GM12878 (cell line): Measurements from ENCODE around the gene SLCO3A1. TPM values are rescaled to one million over a fixed set of nuclear protein-coding genes. Genes with fewer than 3 reads are reported as not detected.

Experiments
- ATAC-seq: fragments of 200-7000 bp; cut with Tn5 transposase; 3 replicates; pipeline ENCODE4 v1.9.1; 2020; ENCODE audit warnings: mild to moderate bottlenecking, moderate library complexity
- BruUV-seq: library from RNA; stranded (reverse); fragments of 400-500 nt; replicated peaks from 2 replicates; lab custom pipeline; 2021; lab: Mats Ljungman, UMichigan
- CTCF ChIA-PET: fragments of 300-600 bp; sonication (Branson Sonifier 250); formaldehyde crosslinking; extraction: SDS; loops from one replicate; lab custom pipeline; 2021; ENCODE audit warnings: inconsistent platforms; lab: Yijun Ruan, JAX
- POLR2A ChIA-PET: fragments of 350-600 bp; formaldehyde crosslinking; extraction: SDS; loops from one replicate; lab custom pipeline; 2021; ENCODE audit warnings: inconsistent platforms; lab: Charles Lee
- RAD21 ChIA-PET: fragments of 300-600 bp; sonication (Branson Sonifier 250); formaldehyde crosslinking; loops from one replicate; lab custom pipeline; 2023; ENCODE audit warnings: antibody characterized with exemption; ENCODE audit not compliant: unreplicated experiment; lab: Charles Lee
- SMC1A ChIA-PET: fragments of 300-600 bp; sonication (Branson Sonifier 250); formaldehyde crosslinking; loops from one replicate; lab custom pipeline; 2023; ENCODE audit not compliant: unreplicated experiment, uncharacterized antibody; lab: Charles Lee
- DNase-seq: peaks from one replicate; pipeline ENCODE4 v3.0.0-alpha.2; 2011; ENCODE audit warnings: low read depth, low spot score
- FAIRE-seq: peaks from 3 replicates; lab custom pipeline; 2011; peaks lifted over from hg19 to GRCh38; lab: Jason Lieb, UNC
- H2AFZ ChIP-seq: 2 replicates; pipeline ENCODE4 v1.6.0; 2011; ENCODE audit warnings: low read depth, low read length, control low read depth; ENCODE audit not compliant: control insufficient read depth
- H3K27ac ChIP-seq: 2 replicates; pipeline ENCODE4 v1.5.1; 2011; ENCODE audit warnings: control low read depth; ENCODE audit not compliant: control insufficient read depth, insufficient read depth
- H3K27me3 ChIP-seq, 2 experiments: replicated peaks in 1 of 2; 2 replicates each; pipeline versions ENCODE4 v1.6.0 to v1.6.1; 2011; ENCODE audit warnings: low read length in 1 of 2; ENCODE audit not compliant: control insufficient read depth in 2 of 2, insufficient read depth in 2 of 2
- H3K36me3 ChIP-seq, 2 experiments: 2 replicates each; pipeline ENCODE4 v1.5.1; 2011; ENCODE audit warnings: low read length in 1 of 2; ENCODE audit not compliant: control insufficient read depth in 2 of 2, insufficient read depth in 2 of 2
- H3K4me1 ChIP-seq: 2 replicates; pipeline ENCODE4 v1.6.1; 2011; ENCODE audit warnings: mild to moderate bottlenecking, low read length, moderate library complexity, mixed read lengths; ENCODE audit not compliant: control insufficient read depth, insufficient read depth
- H3K4me2 ChIP-seq: 2 replicates; pipeline ENCODE4 v1.6.0; 2011; ENCODE audit warnings: control low read depth; ENCODE audit not compliant: control insufficient read depth, insufficient read depth
- H3K4me3 ChIP-seq: fragments of 200-600 bp; sonication (generic); 2 replicates; pipeline ENCODE4 v1.5.1; 2016
- H3K79me2 ChIP-seq: 2 replicates; pipeline ENCODE4 v1.6.0; 2011; ENCODE audit warnings: low read length; ENCODE audit not compliant: control insufficient read depth, insufficient read depth
- H3K9ac ChIP-seq: 2 replicates; pipeline ENCODE4 v1.8.0; 2011; ENCODE audit warnings: low read length, control low read depth, mixed read lengths; ENCODE audit not compliant: control insufficient read depth, insufficient read depth
- H3K9me3 ChIP-seq: replicated peaks from 3 replicates; pipeline ENCODE4 v1.5.1; 2011; ENCODE audit warnings: mild to moderate bottlenecking, low read length; ENCODE audit not compliant: control insufficient read depth, insufficient read depth
- H4K20me1 ChIP-seq: 2 replicates; pipeline ENCODE4 v1.6.0; 2011; ENCODE audit not compliant: control insufficient read depth, insufficient read depth
- ATF7 ChIP-seq: fragments of 450-650 bp; IDR thresholded peaks from 2 replicates; pipeline ENCODE4 v1.6.1; 2016; ENCODE audit warnings: low read depth, mild to moderate bottlenecking
- SMARCA5 ChIP-seq: fragments of 450-650 bp; IDR thresholded peaks from 2 replicates; pipeline ENCODE4 v1.6.1; 2017; ENCODE audit warnings: mild to moderate bottlenecking
- WGBS: methylation state at CpG from one replicate; pipeline ENCODE4 v1.1.6; 2016; ENCODE audit warnings: low lambda C conversion rate; ENCODE audit not compliant: insufficient replicate concordance, insufficient coverage; ENCODE audit errors: missing lambda C conversion rate; 5-methylcytosine and 5-hydroxymethylcytosine counted together
- in situ Hi-C: fragments of 300-500 bp; cut with MboI; formaldehyde crosslinking; loops from 9 replicates; pipeline ENCODE4 v1.14.3; 2018; ENCODE audit warnings: mixed read lengths
- intact Hi-C: fragments of 100-400 bp; cut with micrococcal nuclease; formaldehyde crosslinking; loops from one replicate; pipeline ENCODE4 v1.14.2; 2022; ENCODE audit not compliant: unreplicated experiment
- polyA plus RNA-seq, 11 experiments: library from polyadenylated mRNA; depleted of rRNA in 4 of 11; unstranded in 6 of 11; stranded (reverse) in 5 of 11; fragments of >200 nt; fragmentation: Nextera tagmentation in 4 of 11; fragmentation: Illumina TruSeq in 1 of 11; extraction: Ambion mirVana in 4 of 11; extraction: Trizol in 1 of 11; gene quantifications; 1 replicate in 1 of 11; 2 replicates in 10 of 11; pipeline versions ENCODE4 v1.2.1 to v1.2.3, GENCODE V29; 2011 to 2016; ENCODE audit warnings: inconsistent platforms in 2 of 11, missing spikeins in 2 of 11, low read depth in 1 of 11
- total RNA-seq, 4 experiments: library from RNA; depleted of rRNA in 3 of 4; stranded (reverse); fragments of >200 nt in 3 of 4; fragmentation: Illumina TruSeq in 1 of 4; extraction: Trizol in 1 of 4; gene quantifications; 2 replicates each; pipeline versions ENCODE4 v1.2.1 to v1.2.3, GENCODE V29; 2013 to 2021

Gene SLCO3A1
- total and polyA plus RNA-seq, 10 of the 15 experiments (the other 5 are each of a cell fraction or from before 2014, with no cell fraction given), result 0.05 to 5.9 (median 0.31) TPM

GRCh38 chr15:92098869-92099268, 245.4 kb downstream of the SLCO3A1 start:
- ChIA-PET CTCF (interaction anchor here (0.6 to 2.5 kb wide), 9 partner anchors 9 to 619 kb away, joined by 3 to 22 read pairs (median 3); no protein-coding TSS in a partner anchor), SMC1A (interaction anchor here (0.7 to 1.7 kb wide), 3 partner anchors 10 to 306 kb away, joined by 3 to 4 read pairs (median 3); no protein-coding TSS in a partner anchor), RAD21 (interaction anchor here (0.7 kb wide), 1 partner anchor 130 kb away, joined by 4 read pairs; no protein-coding TSS in a partner anchor), POLR2A (no interaction called here)
- H3K4me3 ChIP-seq, result no peak overlapping the region
- DNase-seq (no peak), ATAC-seq (no peak), FAIRE-seq (no peak)
- H3K79me2 ChIP-seq, result no peaks in the 10 kb centered on the region
- H3K27ac ChIP-seq, result no peak overlapping the region
- in situ Hi-C loops, result loop anchor here (5.0 kb wide), 3 partner anchors 128 to 618 kb away; no protein-coding TSS in a partner anchor
- 65% methylated on average over 5 of the region's 5 CpGs for WGBS
- no peak overlapping the region for H3K9ac ChIP-seq
- peaks cover 27% of the 10 kb centered on the region for H3K4me1 ChIP-seq
- peaks cover 2% of the 10 kb centered on the region; the same call in 1 of the 3 replicates for H3K9me3 ChIP-seq
- no TSS peak for BruUV-seq
- no peak overlapping the region for H3K4me2 ChIP-seq
- TF ChIP-seq ATF7, result no peak
- H4K20me1 ChIP-seq, result no peaks in the 10 kb centered on the region
- no peaks in the 10 kb centered on the region for H3K27me3 ChIP-seq
- no peak overlapping the region for H2AFZ ChIP-seq
- H3K36me3 ChIP-seq, result no peaks in the 10 kb centered on the region
- intact Hi-C loops, result loop anchor here (5.0 kb wide), 1 partner anchor 423 kb away; no protein-coding TSS in a partner anchor

GRCh38 chr15:92100301-92100700, 246.8 kb downstream of the SLCO3A1 start:
- RAD21 ChIA-PET, result interaction anchor here (1.5 kb wide), 1 partner anchor 92 kb away, joined by 3 read pairs; no protein-coding TSS in a partner anchor
- FAIRE-seq, result no peak
- no peak overlapping the region for H2AFZ ChIP-seq
- H4K20me1 ChIP-seq, result no peaks in the 10 kb centered on the region
- no peaks in the 10 kb centered on the region for H3K79me2 ChIP-seq
- TF ChIP-seq SMARCA5, result no peak
- TF ChIP-seq, all 136 proteins: peak for 0
- POLR2A ChIA-PET, result no interaction called here
- no TSS peak for BruUV-seq
- Histone ChIP-seq H3K4me2 (no peak overlapping the region; the same call in 1 of the 2 replicates), H3K4me3 (no peak overlapping the region), H3K4me1 (peaks cover 27% of the 10 kb centered on the region), H3K27me3 (no peaks in the 10 kb centered on the region), H3K9ac (no peak overlapping the region), H3K36me3 (no peaks in the 10 kb centered on the region), H3K9me3 (peaks cover 2% of the 10 kb centered on the region; the same call in 1 of the 3 replicates), H3K27ac (no peak overlapping the region)
- SMC1A ChIA-PET, result no interaction called here
- DNase-seq, result no peak
- no peak for ATAC-seq
- intact Hi-C loops, result no loop called here
- in situ Hi-C loops, result no loop called here
- CTCF ChIA-PET, result interaction anchor here (1.4 to 2.5 kb wide), 2 partner anchors 9 to 421 kb away, joined by 4 to 13 read pairs; no protein-coding TSS in a partner anchor
- WGBS, result 55% methylated on average over 2 of the region's 2 CpGs
